Hepatic stellate cell (primary cell): ENCODE data around the gene CDK5R2.

Experiments used
- DNase-seq: peaks from one replicate; pipeline ENCODE4 v3.0.0; 2011; ENCODE audit warnings: low spot score

CDK5R2 gene

GRCh38 chr2:218961651-218962570 is 2.4 kb downstream of the CDK5R2 start:
- DNase-seq: no peak

GRCh38 chr2:218962859-218963492 is 3.5 kb downstream of the CDK5R2 start:
- no peak for DNase-seq

- no peak for DNase-seq
Observed at GRCh38 chr2:218963601-218964000, 4.1 kb downstream of the CDK5R2 start.

DNA sequence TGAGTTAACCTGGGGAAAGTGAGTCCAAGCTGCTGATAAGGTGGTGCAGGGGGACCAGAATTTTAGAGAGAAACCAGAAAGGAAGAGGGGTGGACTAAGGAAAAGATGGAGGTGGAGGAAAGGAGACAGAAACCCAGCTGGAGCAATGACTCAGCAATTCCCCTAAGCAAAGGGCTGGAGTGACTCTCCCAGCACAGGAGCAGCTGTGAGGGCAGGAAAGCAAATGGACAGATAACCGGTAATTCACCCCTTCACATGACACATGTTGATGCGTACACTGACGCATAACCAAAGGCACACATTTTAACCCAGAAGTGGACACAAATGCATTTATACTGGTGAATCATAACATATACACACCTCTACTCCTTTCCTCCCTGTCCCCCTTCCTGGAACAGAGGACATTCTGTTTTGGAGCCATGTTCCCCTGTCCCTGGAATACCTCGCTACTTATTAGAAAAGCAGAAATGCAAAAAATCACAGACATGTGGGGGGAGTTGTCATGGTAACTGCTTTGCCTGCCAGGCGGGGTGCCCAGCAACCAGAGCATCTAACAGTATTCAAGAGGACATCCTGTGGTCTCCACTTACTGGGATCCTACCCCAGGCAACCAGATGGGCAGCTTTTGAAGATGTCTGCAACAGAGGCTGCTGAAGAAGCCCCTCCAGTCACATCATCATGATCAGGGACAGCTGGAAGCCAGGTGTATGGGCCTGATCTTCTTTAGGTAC is 4.7 kb downstream of the CDK5R2 start:
- peak; percentile 54 for DNase-seq

GRCh38 chr2:218970894-218971293 is 11.4 kb downstream of the CDK5R2 start:
- DNase-seq: no peak

DNA sequence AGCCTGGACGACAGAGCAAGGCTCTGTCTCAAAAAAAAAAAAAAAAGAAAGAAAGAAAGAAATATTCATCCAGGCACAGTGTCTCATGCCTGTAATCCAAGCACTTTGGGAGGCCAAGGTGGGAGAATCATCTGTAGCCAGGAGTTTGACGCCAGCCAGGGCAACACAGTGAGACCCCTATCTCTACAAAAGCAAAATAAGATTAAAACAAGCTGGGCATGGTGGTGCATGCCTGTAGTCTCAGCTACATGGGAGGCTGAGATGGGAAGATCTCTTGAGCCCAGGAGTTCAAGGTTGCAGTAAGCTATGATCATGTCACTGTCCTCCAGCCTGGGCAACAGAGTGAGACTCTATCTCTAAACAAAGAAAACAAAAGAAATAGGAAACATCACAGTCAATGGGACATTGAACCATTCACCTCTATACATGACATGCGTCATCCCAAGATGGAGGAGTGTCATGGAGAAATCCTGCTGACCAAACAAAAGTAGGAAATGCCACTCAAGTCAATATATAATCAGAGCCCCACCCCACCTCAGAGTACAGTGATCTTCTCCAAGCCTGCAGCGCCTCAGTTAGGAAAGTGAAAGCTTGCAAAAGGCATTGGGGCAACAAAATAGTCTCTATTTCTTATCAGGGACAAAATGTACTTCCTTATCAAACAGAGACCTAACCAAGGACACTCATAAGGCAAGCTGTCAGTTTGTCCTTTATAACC is 15.8 kb downstream of the CDK5R2 start:
- DNase-seq: no peak

- DNase-seq: peak; percentile 83
Observed at GRCh38 chr2:218979846-218980734, 20.6 kb downstream of the CDK5R2 start.

- no peak for DNase-seq
Observed at GRCh38 chr2:218980735-218981389, 21.4 kb downstream of the CDK5R2 start.

DNA sequence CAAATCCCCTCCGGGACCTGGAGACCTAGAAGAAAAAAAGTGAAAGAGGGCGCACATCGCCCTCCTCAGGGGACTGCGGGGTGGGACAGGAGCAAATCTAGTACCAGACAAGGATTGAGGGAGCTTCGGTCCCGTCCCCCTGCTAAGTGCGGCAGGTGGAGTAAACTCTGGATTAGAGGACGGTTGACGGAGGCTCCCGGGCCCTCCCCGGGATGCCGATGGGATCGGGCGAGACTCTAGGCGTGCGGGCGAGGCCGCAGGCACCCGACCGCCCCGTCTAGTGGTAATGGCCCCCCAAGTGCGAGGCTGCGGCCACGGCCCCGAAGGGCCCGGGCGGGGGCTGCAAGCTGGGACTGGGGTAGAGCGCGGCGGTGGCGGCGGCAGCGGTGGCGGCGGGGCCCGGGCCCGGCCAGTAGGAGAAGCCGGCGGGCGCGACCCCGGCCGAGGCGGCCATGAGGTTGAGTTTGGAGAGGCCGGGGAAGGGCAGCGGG is 22.0 kb downstream of the CDK5R2 start:
- DNase-seq: no peak

GRCh38 chr2:218981881-218982585 is 22.6 kb downstream of the CDK5R2 start:
- DNase-seq: no peak

- DNase-seq: no peak
Observed at GRCh38 chr2:218982586-218983262, 23.3 kb downstream of the CDK5R2 start.

DNA sequence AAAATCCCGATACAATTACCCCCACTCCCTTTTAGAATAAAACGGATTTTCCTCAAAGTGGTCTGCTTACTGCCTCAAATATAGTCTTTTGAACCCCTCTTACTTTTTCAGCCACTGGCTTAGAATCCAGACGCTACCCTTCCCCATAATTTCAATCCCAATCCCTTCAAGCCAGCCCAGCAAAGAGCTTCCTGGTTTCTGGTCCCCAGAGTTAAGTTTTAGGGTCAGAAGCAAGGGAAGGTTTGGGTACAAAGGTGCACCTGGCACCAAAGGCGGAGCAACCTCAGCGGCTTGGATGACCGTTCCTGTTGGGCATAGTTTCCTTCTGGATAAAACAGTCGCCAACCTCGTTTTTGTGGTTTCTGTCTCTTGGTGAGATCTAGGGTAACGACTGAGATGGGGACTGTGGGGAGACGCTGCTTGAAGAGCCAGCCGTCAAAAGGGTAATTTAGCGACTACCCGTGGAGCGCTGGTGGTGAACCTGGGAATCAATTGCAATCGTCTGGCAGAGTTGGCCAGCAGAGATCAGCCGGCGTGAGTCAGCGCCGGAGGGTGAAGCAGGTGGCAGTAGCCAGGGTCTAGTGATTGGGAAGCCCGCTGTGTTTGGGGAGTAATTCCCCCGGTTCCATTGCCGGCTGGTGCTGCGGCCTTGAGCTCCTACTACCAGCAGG is 23.9 kb downstream of the CDK5R2 start:
- DNase-seq: no peak

GRCh38 chr2:218983934-218984238 is 24.4 kb downstream of the CDK5R2 start:
- DNase-seq: no peak

- no peak for DNase-seq
Observed at GRCh38 chr2:218984239-218985020, 25.0 kb downstream of the CDK5R2 start.

DNA sequence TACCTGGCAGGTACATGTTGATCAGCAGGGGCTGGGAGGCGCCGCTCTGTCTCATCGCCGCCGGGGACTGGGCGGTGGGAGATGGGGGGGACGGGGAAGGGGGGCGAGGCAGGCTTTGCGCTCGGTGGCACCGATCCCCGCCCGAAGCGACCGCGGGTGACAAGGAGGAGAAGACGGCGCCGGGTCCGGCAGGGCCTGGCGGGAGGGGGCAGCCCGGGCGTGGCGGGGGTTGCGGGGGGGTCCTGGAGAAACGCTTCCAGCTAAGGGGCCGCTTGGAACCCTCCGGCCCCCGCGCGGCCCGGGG is 25.5 kb downstream of the CDK5R2 start, which contains the start of gene FEV:
Gene FEV, minus strand, starts transcription at position 164 of the 304 bp plus-strand sequence. Its CDS starts 109 bp downstream, at position 55.
- DNase-seq: no peak

DNA sequence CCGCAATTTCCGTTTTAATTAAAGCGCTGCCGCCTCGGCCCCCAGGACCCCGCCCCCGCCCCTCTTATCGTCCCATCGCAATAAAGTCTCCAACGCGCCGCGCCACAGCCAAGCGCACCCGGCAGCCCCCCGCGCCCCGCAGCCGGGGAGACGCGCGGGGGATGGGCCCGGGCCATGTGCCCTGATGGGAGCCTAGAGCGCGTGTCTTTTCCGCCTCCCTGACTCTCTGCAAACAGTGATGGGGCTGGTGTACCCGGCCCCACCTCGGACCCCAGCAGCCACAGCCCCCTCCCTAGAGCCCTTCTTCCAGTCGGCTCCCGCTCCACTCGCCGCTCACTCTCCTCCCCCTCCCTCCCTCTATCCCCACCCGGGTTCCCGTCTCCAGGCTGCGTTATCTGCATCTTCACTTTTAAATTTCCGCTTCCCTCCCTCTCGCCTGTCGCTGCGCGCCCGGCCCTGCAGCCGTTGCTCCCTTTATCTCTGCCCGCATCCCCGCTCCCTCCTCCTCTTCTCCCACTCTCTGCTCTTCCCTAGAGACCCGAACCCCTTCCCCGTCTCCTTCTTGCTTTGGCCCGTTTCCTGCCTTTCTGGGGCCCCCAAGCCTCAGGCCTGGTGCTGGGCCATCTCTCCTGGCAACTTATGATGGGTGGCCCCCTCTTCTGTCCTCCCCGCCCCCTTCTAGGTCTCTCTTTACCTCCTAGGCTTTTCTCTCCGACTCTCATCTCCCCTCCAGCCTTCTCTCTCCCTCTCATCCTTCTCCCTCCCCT is 26.0 kb downstream of the CDK5R2 start:
- DNase-seq: no peak

DNA sequence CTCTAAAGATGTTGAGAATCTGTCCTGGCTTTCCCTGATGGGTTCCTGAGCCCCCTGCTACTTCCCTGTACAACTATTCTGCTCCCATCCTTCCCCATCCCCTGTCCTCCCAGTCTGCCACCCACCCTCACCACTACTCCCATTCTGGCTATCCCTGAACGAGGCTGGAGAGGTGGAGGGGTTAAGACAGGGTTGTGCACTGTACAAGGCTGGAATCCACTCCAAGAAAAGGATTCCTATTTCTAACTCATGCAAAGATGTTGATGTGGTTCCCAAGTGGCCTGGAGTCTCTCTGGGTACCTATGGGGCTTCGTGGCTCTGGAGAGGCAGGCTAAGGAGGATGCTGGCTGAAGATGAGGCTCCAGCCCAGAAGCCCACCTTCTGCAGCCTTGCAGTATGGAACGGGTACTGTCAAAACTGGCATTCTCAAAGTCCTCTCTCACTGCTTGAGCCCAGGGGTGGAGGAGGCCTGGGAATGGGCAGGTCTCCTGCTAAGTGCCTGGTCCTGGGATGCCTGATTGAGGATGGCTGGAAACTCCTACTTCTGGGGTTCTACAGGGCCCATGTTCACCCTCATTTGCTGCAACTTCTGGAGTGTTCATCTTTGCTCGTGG is 26.8 kb downstream of the CDK5R2 start:
- no peak for DNase-seq
